BE2C (cell line): Measurements from ENCODE around the gene LUZP2.

ENCODE experiments used
- DNase-seq: peaks from one replicate; pipeline ENCODE4 v3.0.0-alpha.2; 2020
- H3K27me3 ChIP-seq: fragments of 250-450 bp; sonication (Bioruptor Pico); 2 replicates; pipeline ENCODE4 v1.5.1; 2020; ENCODE audit warnings: mild to moderate bottlenecking
- H3K36me3 ChIP-seq: fragments of 250-450 bp; sonication (Bioruptor Pico); 2 replicates; pipeline ENCODE4 v1.5.1; 2020; ENCODE audit warnings: mild to moderate bottlenecking
- H3K4me1 ChIP-seq: fragments of 250-450 bp; sonication (Bioruptor Pico); 2 replicates; pipeline ENCODE4 v1.5.1; 2020
- H3K4me3 ChIP-seq: 2 replicates; pipeline ENCODE4 v1.5.1; 2011; ENCODE audit warnings: low read depth, low read length
- H3K9me3 ChIP-seq: fragments of 250-450 bp; sonication (Bioruptor Pico); 2 replicates; pipeline ENCODE4 v1.5.1; 2020
- CTCF ChIP-seq: IDR thresholded peaks from 2 replicates; pipeline ENCODE4 v1.5.1; 2012; ENCODE audit warnings: mild to moderate bottlenecking, low read depth, low read length

Gene LUZP2

GRCh38 chr11:24708616-24709015, 211.8 kb downstream of the LUZP2 start:
- Histone ChIP-seq H3K9me3 (no peaks in the 10 kb centered on the region), H3K36me3 (no peaks in the 10 kb centered on the region), H3K4me1 (no peaks in the 10 kb centered on the region), H3K4me3 (no peak overlapping the region), H3K27me3 (no peaks in the 10 kb centered on the region)
- no peak for TF ChIP-seq CTCF
- DNase-seq = no peak

- Histone ChIP-seq H3K9me3 (no peaks in the 10 kb centered on the region), H3K36me3 (no peaks in the 10 kb centered on the region), H3K27me3 (no peaks in the 10 kb centered on the region), H3K4me3 (no peak overlapping the region), H3K4me1 (no peaks in the 10 kb centered on the region)
- no peak for TF ChIP-seq CTCF
- DNase-seq = no peak
Measured at GRCh38 chr11:24709928-24710565, 213.2 kb downstream of the LUZP2 start.

GRCh38 chr11:24714601-24715000, 217.7 kb downstream of the LUZP2 start:
- H3K4me1 ChIP-seq = no peaks in the 10 kb centered on the region
- H3K36me3 ChIP-seq = no peaks in the 10 kb centered on the region
- no peaks in the 10 kb centered on the region for H3K9me3 ChIP-seq
- no peak for DNase-seq
- H3K27me3 ChIP-seq = no peaks in the 10 kb centered on the region
- TF ChIP-seq CTCF = no peak
- no peak overlapping the region for H3K4me3 ChIP-seq

GRCh38 chr11:24716403-24716802, 219.6 kb downstream of the LUZP2 start:
- Histone ChIP-seq H3K9me3 (no peaks in the 10 kb centered on the region), H3K4me1 (no peaks in the 10 kb centered on the region), H3K4me3 (no peak overlapping the region), H3K27me3 (no peaks in the 10 kb centered on the region), H3K36me3 (no peaks in the 10 kb centered on the region)
- DNase-seq = no peak
- TF ChIP-seq CTCF = no peak

GRCh38 chr11:24723231-24723630, 226.4 kb downstream of the LUZP2 start:
- H3K9me3 ChIP-seq = no peaks in the 10 kb centered on the region
- TF ChIP-seq CTCF = no peak
- no peaks in the 10 kb centered on the region for H3K27me3 ChIP-seq
- no peaks in the 10 kb centered on the region for H3K4me1 ChIP-seq
- H3K36me3 ChIP-seq = no peaks in the 10 kb centered on the region
- no peak for DNase-seq
- H3K4me3 ChIP-seq = no peak overlapping the region

- Histone ChIP-seq H3K4me3 (no peak overlapping the region), H3K9me3 (no peaks in the 10 kb centered on the region), H3K27me3 (no peaks in the 10 kb centered on the region), H3K36me3 (no peaks in the 10 kb centered on the region), H3K4me1 (no peaks in the 10 kb centered on the region)
- no peak for DNase-seq
- TF ChIP-seq CTCF = no peak
Measured at GRCh38 chr11:24731554-24731953, 234.7 kb downstream of the LUZP2 start.
